Measurements from ENCODE around the gene PHACTR4. TPM values are rescaled to one million over a fixed set of nuclear protein-coding genes. Genes with fewer than 3 reads are reported as not detected.
"Not testable (repeated sequence)": the region's sequence is repeated elsewhere in the genome, so short reads cannot be mapped to it uniquely, and the experiment has no call there.

Gene PHACTR4
- total RNA-seq, 1 donor from 2014 or later = 30.5 TPM

GRCh38 chr1:28518000-28518744 is 148.6 kb downstream of the PHACTR4 start:
- no peaks in the 10 kb centered on the region for H3K9me3 Mint-ChIP-seq
- peaks cover 38% of the 10 kb centered on the region for H3K36me3 Mint-ChIP-seq (ENCODE audit: low read depth)
- peak overlapping the region; percentile 89 for H3K4me3 Mint-ChIP-seq
- DNase-seq = peak; percentile 98
- peak overlapping the region; percentile 97 for H3K27ac Mint-ChIP-seq
- H3K27me3 Mint-ChIP-seq = no peaks in the 10 kb centered on the region
- intact Hi-C loops (cut with micrococcal nuclease) = loop anchor here (1.0 to 5.0 kb wide), 5 partner anchors 63 to 664 kb away; partner anchors contain the start of genes RNU11 and SRSF4
- H3K4me1 Mint-ChIP-seq = peaks cover 37% of the 10 kb centered on the region

DNA sequence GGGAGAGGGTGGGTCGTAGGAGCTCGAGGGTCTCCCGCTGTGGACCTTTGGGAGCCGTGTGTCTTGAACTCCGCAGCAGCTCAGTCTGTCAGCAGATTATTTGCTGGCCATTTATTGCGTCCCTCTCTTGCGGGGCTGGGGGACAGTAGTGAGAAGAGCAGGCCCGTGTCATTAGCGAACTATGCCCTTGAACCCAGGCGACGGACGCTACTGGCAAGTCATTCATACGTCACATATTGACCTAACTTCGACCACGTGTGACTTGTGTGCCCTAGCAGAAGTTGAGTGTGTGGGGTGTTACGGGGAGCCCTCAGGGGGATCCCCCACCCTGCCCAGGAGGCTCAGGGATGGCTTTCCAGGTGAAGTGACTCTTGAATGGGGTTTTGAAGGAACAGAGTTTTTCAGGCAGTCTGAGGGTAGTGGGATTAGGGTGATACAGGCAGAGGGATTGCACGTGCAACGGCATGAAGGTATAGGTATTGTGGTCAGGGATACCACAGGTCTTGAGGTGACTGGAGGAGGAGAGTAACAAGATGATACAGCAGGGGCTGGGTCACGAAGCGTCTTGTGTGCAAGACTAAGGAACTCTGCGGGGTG is 149.3 kb downstream of the PHACTR4 start:
- peaks cover 36% of the 10 kb centered on the region for H3K36me3 Mint-ChIP-seq (ENCODE audit: low read depth)
- H3K27ac Mint-ChIP-seq = peak overlapping the region; percentile 90
- H3K4me3 Mint-ChIP-seq = peak overlapping the region; percentile 89
- intact Hi-C loops (cut with micrococcal nuclease) = loop anchor here (1.0 to 5.0 kb wide), 5 partner anchors 33 to 663 kb away; partner anchors contain the start of genes RNU11 and SRSF4
- peak; percentile 79 for DNase-seq
- H3K9me3 Mint-ChIP-seq = no peaks in the 10 kb centered on the region
- no peaks in the 10 kb centered on the region for H3K27me3 Mint-ChIP-seq
- peaks cover 42% of the 10 kb centered on the region for H3K4me1 Mint-ChIP-seq

DNA sequence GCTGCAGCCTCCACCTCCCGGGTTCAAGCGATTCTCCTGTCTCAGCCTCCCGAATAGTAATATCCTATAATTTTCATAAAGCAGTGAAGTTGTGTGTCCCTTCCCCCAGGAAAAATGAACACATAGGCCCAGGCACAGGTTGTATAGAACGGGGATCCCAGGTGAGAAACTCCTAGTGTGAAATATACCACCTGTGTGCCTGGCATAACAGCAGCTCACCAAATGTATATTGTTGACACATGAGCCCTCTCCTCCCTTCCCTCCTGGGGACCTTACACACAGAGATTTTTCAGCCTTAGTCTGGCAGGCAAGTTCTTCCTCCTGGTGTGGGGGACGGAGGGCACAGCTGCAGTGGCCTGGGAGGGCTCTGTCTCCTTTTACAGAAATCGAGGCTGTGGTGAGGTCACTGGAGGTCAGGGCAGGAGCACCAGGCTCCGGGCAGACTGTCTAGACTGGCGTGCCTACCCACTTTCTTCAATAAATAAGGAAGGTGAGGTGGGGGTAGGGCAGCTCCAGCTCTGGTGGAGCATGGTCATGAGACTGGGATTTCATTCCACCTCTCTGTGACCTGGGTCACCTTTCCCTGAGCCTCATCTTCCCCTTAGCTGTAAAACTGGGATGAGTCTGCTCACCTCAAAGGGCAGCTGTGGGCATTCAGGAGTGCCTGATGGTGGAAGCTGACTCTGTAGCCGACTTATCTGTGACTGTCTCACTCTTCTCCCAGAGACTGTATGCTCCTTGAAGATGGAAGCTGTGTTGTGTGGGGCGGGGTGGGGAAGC is 150.6 kb downstream of the PHACTR4 start:
- H3K27me3 Mint-ChIP-seq = no peaks in the 10 kb centered on the region
- no peak overlapping the region for H3K27ac Mint-ChIP-seq
- H3K9me3 Mint-ChIP-seq = no peaks in the 10 kb centered on the region
- peak overlapping the region; percentile 89 for H3K4me3 Mint-ChIP-seq
- H3K36me3 Mint-ChIP-seq (ENCODE audit: low read depth) = peaks cover 34% of the 10 kb centered on the region
- H3K4me1 Mint-ChIP-seq = peaks cover 43% of the 10 kb centered on the region
- intact Hi-C loops (cut with micrococcal nuclease) = loop anchor here (1.0 to 5.0 kb wide), 4 partner anchors 32 to 662 kb away; partner anchors contain the start of genes RNU11 and SRSF4
- DNase-seq = no peak

GRCh38 chr1:28520796-28521195 is 151.3 kb downstream of the PHACTR4 start:
- peaks cover 34% of the 10 kb centered on the region for H3K36me3 Mint-ChIP-seq (ENCODE audit: low read depth)
- H3K4me3 Mint-ChIP-seq = not testable (repeated sequence)

DNA sequence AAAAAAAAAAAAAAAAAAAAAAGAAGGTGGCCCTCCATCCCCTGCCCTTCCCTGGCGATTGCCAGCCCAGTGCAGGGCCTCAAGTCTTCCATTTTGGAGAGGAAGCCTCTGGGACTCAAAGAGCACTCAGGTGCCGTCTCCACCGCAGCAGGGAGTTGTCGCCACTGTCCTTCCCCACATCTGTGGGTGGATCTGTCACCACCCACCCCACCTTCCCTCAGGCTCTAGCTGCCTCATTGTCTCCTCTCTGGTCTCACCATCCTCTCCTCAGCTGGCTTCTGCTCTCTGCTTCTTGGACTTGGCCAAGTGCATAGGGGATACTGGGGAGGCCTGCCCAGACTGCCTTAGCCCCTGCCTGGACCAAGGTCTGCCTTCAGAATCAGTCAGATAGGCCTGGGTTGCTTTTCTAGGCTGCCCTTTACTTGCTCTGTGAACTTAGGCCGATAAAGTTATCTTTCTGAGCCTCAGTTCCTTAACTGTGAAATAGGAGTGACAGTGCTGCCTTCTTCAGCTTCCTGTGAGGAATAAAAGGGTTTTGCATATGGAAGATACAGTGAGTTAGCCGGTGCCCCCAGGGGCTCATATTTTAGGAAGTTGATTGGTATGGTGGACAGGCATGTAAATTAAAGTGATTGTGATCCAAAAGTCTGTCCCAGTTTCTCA is 152.1 kb downstream of the PHACTR4 start:
- no peaks in the 10 kb centered on the region for H3K9me3 Mint-ChIP-seq
- peak overlapping the region; percentile 29 for H3K4me3 Mint-ChIP-seq
- no peaks in the 10 kb centered on the region for H3K27me3 Mint-ChIP-seq
- H3K27ac Mint-ChIP-seq = peak overlapping the region; percentile 74
- intact Hi-C loops (cut with micrococcal nuclease) = no loop called here
- H3K36me3 Mint-ChIP-seq (ENCODE audit: low read depth) = peaks cover 38% of the 10 kb centered on the region
- peaks cover 39% of the 10 kb centered on the region for H3K4me1 Mint-ChIP-seq
- no peak for DNase-seq

More at GRCh38 chr1:28520796-28521195, 151.3 kb downstream of the PHACTR4 start:
- DNase-seq; intact Hi-C loops (cut with micrococcal nuclease); H3K27me3 Mint-ChIP-seq; H3K9me3 Mint-ChIP-seq; H3K27ac Mint-ChIP-seq: not testable (repeated sequence)
- peaks cover 41% of the 10 kb centered on the region for H3K4me1 Mint-ChIP-seq

- peaks cover 33% of the 10 kb centered on the region for H3K4me1 Mint-ChIP-seq
- peaks cover 38% of the 10 kb centered on the region for H3K36me3 Mint-ChIP-seq (ENCODE audit: low read depth)
- H3K27me3 Mint-ChIP-seq; intact Hi-C loops (cut with micrococcal nuclease); H3K4me3 Mint-ChIP-seq; H3K9me3 Mint-ChIP-seq; H3K27ac Mint-ChIP-seq; DNase-seq: not testable (repeated sequence)
Measured at GRCh38 chr1:28522537-28522936, 153.0 kb downstream of the PHACTR4 start.

GRCh38 chr1:28525002-28525642 is 155.6 kb downstream of the PHACTR4 start:
- Mint-ChIP-seq H3K4me1 (peaks cover 20% of the 10 kb centered on the region), H3K36me3 (ENCODE audit: low read depth) (peaks cover 37% of the 10 kb centered on the region)
- H3K27me3 Mint-ChIP-seq; H3K27ac Mint-ChIP-seq; intact Hi-C loops (cut with micrococcal nuclease); H3K9me3 Mint-ChIP-seq; DNase-seq; H3K4me3 Mint-ChIP-seq: not testable (repeated sequence)

DNA sequence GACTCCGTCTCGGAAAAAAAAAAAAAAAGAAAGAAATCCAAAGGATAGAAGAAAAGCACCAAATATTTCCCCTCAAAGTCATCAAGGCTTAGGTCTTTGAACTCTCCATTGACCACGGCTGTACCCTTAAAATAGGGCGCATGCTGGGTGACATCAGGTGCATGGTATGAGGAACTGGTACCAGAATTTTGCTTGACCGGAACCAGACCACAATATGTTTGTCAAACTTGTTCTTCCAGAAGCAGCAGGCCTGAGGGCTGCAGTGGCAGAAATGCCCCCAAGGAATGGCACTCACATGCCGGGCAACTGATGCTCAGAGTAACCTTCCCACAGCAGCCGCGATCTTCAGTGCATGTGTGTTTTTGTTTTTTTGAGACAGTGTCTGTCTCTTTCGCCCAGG is 157.3 kb downstream of the PHACTR4 start:
- intact Hi-C loops (cut with micrococcal nuclease) = no loop called here

GRCh38 chr1:28530456-28530855 is 160.9 kb downstream of the PHACTR4 start:
- Mint-ChIP-seq H3K27me3 (no peaks in the 10 kb centered on the region), H3K36me3 (ENCODE audit: low read depth) (peaks cover 44% of the 10 kb centered on the region), H3K4me1 (no peaks in the 10 kb centered on the region), H3K27ac (no peak overlapping the region), H3K4me3 (no peak overlapping the region), H3K9me3 (no peaks in the 10 kb centered on the region)
- DNase-seq = no peak
- intact Hi-C loops (cut with micrococcal nuclease) = no loop called here

More for the DNA sequence above, 157.3 kb downstream of the PHACTR4 start:
- peaks cover 12% of the 10 kb centered on the region for H3K4me1 Mint-ChIP-seq
- no peaks in the 10 kb centered on the region for H3K9me3 Mint-ChIP-seq
- H3K27me3 Mint-ChIP-seq = no peaks in the 10 kb centered on the region
- no peak overlapping the region for H3K4me3 Mint-ChIP-seq
- DNase-seq = no peak
- H3K27ac Mint-ChIP-seq = no peak overlapping the region
- peaks cover 39% of the 10 kb centered on the region for H3K36me3 Mint-ChIP-seq (ENCODE audit: low read depth)

DNA sequence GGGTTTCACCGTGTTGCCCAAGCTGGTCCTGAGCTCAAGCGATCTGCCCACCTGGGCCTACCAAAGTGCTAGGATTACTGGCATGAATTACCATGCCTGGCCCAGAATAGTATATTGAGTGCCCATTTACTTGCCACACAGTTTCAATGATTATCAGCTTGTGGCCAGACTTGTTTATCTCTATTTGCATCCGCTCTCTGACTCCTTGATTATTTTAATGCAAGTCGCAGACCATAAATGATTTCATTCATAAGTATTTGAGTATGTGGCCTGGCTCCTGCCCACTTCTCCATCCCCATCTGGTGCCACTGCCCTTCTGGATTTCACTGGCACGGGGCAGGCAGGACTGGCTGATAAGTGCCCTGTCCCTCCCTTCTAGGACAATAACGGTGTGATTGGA is 165.1 kb downstream of the PHACTR4 start:
- Mint-ChIP-seq H3K4me3 (no peak overlapping the region), H3K36me3 (ENCODE audit: low read depth) (peaks cover 53% of the 10 kb centered on the region), H3K4me1 (no peaks in the 10 kb centered on the region), H3K27me3 (no peaks in the 10 kb centered on the region), H3K27ac (no peak overlapping the region), H3K9me3 (no peaks in the 10 kb centered on the region)
- intact Hi-C loops (cut with micrococcal nuclease) = no loop called here
- DNase-seq = no peak

GRCh38 chr1:28535180-28535579 is 165.6 kb downstream of the PHACTR4 start:
- no peak overlapping the region for H3K27ac Mint-ChIP-seq
- no peaks in the 10 kb centered on the region for H3K9me3 Mint-ChIP-seq
- H3K36me3 Mint-ChIP-seq (ENCODE audit: low read depth) = peaks cover 48% of the 10 kb centered on the region
- H3K4me3 Mint-ChIP-seq = no peak overlapping the region
- DNase-seq = no peak
- H3K4me1 Mint-ChIP-seq = no peaks in the 10 kb centered on the region
- H3K27me3 Mint-ChIP-seq = no peaks in the 10 kb centered on the region
- intact Hi-C loops (cut with micrococcal nuclease) = no loop called here

DNA sequence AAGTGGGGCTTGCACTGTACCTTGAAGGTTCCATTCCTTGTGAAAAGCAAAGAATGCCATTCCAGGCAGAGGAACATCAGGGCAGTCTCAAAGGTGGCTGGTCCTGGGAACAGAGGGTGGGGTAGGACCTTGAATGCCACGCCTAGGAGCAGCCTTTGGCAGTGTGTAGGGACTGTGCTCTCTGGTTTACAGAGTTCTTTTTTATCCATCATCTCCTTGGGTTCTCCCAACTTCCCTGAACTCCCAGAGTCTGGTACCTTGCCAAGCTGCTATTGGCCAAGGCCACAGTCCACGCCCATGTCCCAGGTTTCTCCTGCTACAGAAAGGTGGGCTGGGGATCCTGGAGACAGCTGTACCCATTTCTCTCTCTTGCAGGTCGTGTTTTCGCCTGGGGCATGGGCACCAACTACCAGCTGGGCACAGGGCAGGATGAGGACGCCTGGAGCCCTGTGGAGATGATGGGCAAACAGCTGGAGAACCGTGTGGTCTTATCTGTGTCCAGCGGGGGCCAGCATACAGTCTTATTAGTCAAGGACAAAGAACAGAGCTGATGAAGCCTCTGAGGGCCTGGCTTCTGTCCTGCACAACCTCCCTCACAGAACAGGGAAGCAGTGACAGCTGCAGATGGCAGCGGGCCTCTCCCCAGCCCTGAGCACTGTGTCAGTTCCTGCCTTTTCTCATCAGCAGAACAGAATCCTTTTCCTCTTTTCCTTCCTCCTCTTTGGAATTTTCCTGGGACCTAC is 168.1 kb downstream of the PHACTR4 start:
- intact Hi-C loops (cut with micrococcal nuclease) = no loop called here
- Mint-ChIP-seq H3K27me3 (no peaks in the 10 kb centered on the region), H3K4me3 (no peak overlapping the region), H3K27ac (no peak overlapping the region), H3K36me3 (ENCODE audit: low read depth) (peaks cover 32% of the 10 kb centered on the region), H3K4me1 (no peaks in the 10 kb centered on the region), H3K9me3 (no peaks in the 10 kb centered on the region)
- DNase-seq = no peak
